HPDE6-E6E7 (cell line): Measurements from ENCODE around the gene SLCO3A1.
"Not testable (repeated sequence)": the region's sequence is repeated elsewhere in the genome, so short reads cannot be mapped to it uniquely, and the experiment has no call there.

Experiments used
- DNase-seq: peaks from one replicate; pipeline ENCODE4 v3.0.0; 2011; ENCODE audit warnings: missing footprints; ENCODE audit errors: extremely low spot score

Gene SLCO3A1

GRCh38 chr15:92161039-92161670 is 307.6 kb downstream of the SLCO3A1 start:
- DNase-seq = no peak

- no peak for DNase-seq
These were observed 309.1 kb downstream of the SLCO3A1 start for GRCh38 chr15:92162657-92163056.

GRCh38 chr15:92163641-92164040 is 310.1 kb downstream of the SLCO3A1 start:
- no peak for DNase-seq

- no peak for DNase-seq
These were observed 311.0 kb downstream of the SLCO3A1 start for GRCh38 chr15:92164327-92165000.

GRCh38 chr15:92165001-92165346 is 311.5 kb downstream of the SLCO3A1 start:
- no peak for DNase-seq

- no peak for DNase-seq
These were observed 312.5 kb downstream of the SLCO3A1 start for GRCh38 chr15:92166029-92166428.

- DNase-seq = no peak
These were observed 313.4 kb downstream of the SLCO3A1 start for GRCh38 chr15:92166751-92167405.

GRCh38 chr15:92167451-92167850 is 313.9 kb downstream of the SLCO3A1 start:
- DNase-seq = no peak

- DNase-seq = no peak
These were observed 314.7 kb downstream of the SLCO3A1 start for GRCh38 chr15:92168066-92168683.

- DNase-seq = no peak
These were observed 317.4 kb downstream of the SLCO3A1 start for GRCh38 chr15:92170897-92171296.

- no peak for DNase-seq
These were observed 325.4 kb downstream of the SLCO3A1 start for GRCh38 chr15:92178911-92179310.

- no peak for DNase-seq
These were observed 330.6 kb downstream of the SLCO3A1 start for GRCh38 chr15:92184142-92184541.

GRCh38 chr15:92184679-92185230 is 331.2 kb downstream of the SLCO3A1 start:
- no peak for DNase-seq

- no peak for DNase-seq
These were observed 334.5 kb downstream of the SLCO3A1 start for GRCh38 chr15:92187975-92188374.

GRCh38 chr15:92189166-92189565 is 335.7 kb downstream of the SLCO3A1 start:
- no peak for DNase-seq

GRCh38 chr15:92195241-92195640 is 341.7 kb downstream of the SLCO3A1 start:
- no peak for DNase-seq

GRCh38 chr15:92196342-92196741 is 342.8 kb downstream of the SLCO3A1 start:
- no peak for DNase-seq

GRCh38 chr15:92197746-92198145 is 344.2 kb downstream of the SLCO3A1 start:
- DNase-seq = no peak

GRCh38 chr15:92200891-92201290 is 347.4 kb downstream of the SLCO3A1 start:
- no peak for DNase-seq

- DNase-seq = no peak
These were observed 351.8 kb downstream of the SLCO3A1 start for GRCh38 chr15:92205255-92205739.

GRCh38 chr15:92207601-92208000 is 354.1 kb downstream of the SLCO3A1 start:
- DNase-seq = not testable (repeated sequence)
